NCI-H2107 (cell line): ENCODE measurements around the gene RNF144A.
A peak's percentile ranks its signal among the peaks of the same experiment; 100 is the strongest.

ENCODE experiments used
- DNase-seq: peaks from one replicate; lab custom pipeline; 2025; lab: John Stamatoyannopoulos, UW

The RNF144A gene

DNA sequence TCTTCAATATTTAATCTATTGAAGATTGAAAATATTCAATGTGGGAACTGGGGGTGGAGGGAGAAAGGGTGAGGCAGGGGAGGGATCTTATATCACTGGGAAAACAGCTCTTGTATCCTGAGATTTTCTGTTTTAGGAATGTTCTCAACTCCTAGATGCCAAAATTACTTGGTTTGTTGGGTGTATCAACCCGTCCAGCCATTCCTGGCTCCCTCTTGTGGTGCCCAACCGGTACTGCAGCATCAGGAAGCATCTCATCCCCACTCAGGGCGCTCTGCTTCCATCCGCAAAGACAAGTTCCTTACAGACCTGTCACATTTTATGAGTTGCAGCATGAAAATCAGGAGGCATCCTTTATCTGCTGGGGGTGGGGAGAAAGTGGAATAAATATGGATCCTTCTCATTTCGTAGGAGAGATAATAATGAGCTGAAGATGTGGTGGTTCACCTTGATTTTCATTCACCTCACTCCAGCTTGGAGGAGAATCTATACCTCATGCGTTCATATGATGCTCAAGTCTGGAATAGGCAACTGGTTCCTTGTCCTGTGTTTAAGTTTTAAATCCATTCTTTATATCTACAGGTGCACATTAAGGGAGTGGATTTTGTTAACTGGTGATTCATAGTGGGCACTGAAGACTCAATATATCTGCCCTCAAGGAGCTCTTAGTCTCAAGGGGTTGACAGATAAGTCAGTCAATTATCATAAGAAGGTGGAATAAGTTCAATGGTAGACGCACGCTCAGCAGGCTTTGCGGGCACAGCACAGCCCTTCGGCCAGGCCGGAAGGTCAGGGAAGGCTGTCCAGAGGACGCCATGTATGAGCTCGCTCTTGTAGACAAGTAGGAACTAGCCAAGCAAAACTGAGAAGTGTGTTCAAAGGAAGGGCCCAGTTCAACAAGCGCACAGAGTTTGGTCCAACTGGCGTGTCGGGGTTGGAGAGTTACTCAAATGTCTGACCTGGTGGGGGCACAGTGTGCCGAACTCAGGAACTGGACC is 127.3 kb downstream of the RNF144A start:
- DNase-seq, result no peak

DNA sequence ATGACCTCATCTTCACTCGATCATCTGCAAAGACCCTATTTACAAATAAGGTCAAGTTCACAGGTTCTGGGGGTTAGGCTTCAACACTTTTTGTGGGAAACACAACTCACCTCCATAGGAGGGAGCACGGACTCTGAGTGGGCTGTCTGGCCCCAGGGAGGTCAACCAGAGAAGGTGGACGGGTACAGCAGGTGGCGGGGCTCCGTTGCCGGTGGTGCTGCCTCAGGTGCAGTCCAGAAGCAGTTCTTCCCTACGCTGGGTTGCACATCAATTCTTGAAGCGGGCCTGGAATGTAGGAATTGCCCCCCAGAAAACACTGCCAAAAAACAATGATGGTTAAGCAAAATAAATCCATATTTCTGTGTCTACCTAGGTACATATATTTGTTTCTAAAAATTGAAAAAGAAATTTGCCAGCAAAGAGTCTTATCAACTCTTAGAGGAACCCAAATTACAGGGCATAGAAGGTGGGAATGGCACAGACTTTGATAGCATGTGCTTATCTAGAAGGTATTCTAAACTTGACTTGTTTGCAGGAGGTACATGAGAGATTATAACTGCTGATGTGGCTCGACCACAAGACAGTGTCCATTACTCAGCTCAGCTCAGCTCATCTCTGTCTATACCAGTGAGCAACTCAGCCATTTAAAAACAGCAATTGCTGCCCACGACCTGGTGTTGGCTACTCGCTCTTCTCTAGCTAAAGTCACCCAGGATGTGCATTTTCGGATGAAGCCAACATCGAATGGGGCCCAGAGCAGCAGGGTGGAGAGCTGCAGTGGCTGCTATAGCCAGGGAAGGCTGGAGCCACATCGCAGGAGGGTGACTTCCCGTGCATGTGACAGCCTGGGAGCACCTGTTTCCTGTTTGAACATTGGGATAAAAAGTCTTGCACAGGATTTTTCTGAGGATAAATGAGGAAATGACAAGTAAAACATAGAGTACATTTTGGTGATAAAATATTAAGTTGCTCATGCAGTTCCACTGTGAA is 128.7 kb downstream of the RNF144A start:
- no peak for DNase-seq

DNA sequence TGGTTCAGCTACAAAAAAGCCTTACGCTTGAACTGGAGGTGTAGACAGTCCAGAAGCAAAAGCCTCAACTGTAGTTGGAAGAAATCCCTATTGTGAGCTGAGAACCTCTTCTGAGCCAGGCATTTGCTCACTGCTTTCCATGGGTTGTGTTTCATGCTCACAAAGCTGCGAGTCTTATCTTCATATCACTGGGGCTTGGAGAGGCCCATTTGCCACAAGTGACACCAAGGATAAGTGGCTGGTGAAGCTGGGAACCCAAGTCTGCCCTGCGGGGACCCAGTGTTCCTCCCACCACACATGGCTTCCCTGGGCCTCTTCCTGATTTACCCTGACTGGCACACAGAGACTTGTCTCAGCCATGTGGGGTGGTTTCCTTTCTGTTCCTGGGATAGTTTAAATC is 130.4 kb downstream of the RNF144A start:
- DNase-seq, result no peak

DNA sequence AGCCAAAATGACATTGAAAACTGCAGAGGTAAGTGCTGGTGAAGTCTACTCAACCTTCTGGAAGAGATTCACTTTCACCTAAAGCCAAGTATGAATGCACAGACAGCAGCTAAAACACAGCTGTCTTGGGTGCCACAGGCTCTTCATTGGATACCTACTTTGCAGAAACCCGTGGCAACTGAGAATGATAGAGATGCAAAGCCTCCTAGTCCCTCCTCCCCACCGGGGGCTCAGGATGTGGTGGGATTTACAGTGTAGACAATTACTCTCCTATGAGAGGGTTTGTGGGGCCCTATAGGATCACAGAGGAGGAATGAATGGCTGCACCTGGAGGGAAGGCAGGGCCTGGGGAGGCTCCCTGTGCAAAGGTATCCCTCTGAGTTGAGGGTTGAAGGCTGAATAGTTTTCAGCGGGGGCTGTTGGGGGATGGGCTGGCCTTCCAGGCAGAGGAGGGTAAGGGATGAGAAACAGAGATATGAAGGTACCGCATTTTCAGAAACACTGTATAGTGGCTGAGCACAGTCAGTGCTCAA is 131.6 kb downstream of the RNF144A start:
- no peak for DNase-seq

DNA sequence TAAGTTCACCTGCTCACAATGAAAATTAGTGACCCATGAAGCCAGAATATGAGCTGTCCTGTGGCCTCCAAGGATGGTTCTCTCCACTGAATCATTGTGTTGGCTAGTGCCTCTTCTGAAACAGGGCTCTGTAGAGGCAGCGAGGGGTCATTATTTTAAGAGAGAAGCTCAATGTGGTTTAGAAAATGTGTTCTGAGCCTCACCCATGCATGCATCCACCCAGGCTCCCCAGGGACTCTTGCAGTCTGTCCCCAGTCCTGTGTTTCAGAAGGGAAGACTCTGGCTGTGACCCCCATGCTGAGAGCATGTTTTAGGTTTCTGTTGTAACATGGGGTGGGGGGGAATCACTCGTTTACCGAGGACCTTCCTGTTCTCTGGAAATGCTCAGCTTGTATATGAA is 135.2 kb downstream of the RNF144A start:
- no peak for DNase-seq

DNA sequence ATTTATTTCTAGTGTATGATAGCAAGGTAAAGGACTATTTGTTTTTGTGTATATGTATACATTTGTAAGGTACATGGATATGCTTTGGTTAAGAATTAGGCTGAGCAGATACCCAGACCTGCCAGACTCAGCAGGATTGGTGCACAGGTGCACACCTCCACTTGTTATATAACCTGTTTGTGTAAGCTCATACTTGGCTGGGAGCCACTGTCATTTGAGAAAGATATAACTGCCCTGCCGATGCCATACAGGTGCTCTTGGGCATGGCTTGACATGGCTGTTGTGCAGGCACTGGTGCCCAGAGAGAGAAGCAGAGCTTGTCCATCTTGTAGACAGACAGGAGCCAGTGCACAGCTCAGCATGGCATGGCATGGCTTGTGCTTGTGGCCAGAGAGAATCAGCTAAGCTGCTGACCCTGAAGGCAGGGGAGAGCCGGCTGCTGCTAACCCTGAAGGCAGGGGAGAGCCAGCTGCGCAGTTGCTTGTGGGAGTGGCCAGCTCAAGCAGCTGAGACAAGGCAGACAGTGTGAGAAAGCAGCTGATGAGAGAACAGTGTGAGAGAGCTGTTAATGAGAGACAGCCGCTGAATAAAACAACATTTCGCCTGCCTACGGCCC is 136.5 kb downstream of the RNF144A start:
- DNase-seq, result peak; percentile 85

DNA sequence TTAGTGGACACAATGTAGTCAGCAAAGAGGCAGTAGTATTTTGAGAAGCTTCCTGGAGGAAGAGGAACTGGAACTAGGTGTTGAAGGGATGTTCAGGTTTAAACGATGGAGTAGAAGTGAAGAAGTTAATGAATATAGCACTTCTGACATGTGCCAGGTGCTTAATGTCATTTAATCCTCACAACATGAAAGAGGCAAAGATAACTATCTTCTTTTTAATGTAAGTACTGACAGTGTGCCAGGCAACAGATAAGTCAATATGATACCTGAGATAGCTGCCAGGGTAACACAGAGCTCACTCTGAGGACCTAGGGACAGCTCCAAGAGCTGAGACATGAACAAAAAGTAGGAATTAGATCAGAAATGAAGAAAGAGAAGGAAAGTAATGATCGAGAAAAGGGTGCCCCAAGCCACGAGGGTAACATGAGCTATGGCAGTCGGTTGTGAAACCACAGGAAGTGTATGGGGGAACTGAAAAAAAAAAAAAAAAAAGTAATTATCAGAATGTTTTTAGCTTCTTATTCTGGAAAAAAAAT is 140.7 kb downstream of the RNF144A start:
- no peak for DNase-seq

DNA sequence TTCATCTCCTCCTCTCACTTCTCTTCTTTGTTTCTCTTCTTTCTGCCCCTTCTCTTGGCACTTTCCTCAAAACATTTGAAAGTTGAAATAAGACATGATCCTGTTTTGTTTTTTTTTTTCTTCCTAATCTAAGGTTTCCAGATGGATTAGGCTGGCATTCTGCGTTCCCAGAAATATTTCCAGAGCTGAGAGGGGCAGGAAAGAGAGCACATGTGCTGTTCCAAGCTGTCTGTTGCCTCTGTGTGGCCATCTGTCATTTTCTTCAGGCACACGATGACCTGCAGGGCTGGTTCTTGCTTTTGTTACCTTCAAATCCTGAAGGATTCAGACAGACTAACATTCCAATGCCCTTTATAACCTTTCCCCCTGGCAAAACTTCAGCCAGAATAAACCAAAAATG is 142.9 kb downstream of the RNF144A start:
- DNase-seq, result no peak

DNA sequence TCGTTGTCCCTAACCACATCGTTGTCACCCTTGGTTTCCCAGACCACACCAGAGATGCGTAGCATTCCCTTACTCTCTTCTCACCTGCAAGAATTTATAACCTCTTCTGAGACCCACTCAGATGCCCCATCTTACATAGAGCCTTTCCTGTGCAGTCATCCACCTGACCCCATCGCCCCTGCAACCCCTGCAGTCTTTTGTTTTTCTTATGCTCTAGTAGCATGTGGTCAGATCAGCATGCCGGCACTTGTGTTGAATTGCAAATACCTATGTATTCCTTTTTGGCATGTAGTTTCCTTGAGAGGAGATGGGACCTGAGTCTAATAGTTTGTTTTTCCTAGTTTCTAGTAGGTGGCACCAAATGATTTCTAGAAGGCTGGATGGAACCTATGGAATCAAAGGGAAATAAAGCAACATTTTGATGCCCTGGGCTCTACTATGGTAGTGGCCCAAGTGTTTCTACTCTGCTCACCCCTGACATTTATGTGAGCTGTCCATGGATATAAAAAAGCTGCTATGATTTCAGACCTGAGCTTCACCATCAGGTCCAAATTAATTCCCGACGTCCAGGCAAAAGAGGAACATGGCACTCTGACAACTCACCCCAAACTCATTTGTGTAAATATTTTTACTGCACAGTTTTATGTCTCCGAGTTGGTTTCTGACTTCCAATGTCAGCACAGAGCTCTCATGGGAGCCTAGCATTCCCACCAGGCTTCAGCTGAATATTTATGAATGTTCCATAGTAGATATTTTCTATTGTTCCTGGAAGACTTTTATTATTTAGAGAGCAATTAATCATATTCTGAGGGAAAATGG is 143.6 kb downstream of the RNF144A start:
- no peak for DNase-seq

DNA sequence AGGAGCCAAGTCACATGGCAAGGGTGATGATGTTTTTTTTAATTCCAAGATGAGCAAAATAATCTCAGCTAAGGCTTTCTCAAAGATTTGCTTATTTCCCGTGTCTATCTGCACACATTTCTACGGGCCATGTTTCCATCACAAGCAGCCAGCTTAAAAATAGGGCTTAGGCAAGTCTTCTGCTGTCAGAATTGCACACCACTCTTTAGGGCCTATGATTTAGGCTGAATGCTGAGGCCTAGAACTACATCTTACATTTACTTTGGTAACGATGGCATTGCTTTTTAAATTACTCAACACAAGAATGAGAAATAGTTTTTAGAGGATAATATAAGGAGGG is 144.2 kb downstream of the RNF144A start:
- DNase-seq, result no peak

DNA sequence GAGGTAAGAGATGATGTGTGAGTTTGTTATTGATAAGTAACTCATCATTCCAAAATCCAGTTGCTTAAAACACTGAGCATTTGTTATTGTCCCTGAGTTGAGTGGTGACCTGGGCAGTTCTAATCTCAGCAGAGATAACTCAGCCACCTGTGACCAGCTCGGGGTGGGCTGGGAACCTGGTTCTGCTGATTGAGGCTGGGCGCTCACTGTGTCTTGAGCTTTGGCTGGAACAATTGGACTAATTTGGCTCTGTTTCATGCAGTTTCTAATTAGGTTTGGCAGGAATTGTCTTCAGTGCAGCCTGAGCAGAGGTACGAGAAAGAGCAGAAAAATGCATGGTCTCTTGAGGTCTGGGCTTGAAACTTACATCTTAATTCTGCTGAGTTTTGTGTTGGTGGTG is 144.7 kb downstream of the RNF144A start:
- DNase-seq, result no peak

DNA sequence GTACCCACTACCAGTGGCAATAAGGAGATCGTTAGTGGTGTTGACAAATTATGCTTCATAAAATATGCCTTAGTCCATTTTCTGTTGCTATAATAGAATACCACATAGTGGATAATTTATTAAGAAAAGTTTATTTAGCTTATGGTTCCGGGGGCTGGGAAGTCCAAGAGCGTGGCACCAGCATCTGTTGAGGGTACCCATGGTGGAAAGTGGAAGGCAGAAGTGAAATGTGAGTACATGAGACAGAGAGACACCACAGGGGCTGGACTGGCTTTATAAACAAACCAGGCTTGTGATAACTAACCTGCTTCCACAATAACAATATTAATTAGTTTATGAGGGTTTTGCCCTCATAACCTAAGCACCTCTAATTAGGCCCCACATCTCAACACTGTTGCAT is 146.6 kb downstream of the RNF144A start:
- no peak for DNase-seq

DNA sequence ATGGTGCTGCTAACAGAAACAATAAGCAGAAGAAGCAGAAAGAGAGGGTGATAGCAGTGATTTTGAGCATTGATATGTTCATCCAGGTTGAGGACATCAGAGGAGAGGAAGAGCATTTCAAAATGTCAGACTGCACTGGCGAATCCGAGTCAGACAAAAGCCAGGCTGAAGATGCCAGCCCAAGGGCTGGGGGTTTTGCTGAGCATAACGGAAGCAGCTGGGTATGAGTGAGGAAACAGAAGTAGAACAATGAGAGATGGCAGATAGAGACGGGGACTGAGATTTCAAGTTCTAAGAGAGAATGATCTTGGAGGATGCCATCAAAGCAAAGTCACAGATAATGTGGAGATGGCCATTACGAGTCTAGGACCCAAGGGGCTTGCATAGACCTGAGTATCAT is 151.2 kb downstream of the RNF144A start:
- DNase-seq, result no peak

DNA sequence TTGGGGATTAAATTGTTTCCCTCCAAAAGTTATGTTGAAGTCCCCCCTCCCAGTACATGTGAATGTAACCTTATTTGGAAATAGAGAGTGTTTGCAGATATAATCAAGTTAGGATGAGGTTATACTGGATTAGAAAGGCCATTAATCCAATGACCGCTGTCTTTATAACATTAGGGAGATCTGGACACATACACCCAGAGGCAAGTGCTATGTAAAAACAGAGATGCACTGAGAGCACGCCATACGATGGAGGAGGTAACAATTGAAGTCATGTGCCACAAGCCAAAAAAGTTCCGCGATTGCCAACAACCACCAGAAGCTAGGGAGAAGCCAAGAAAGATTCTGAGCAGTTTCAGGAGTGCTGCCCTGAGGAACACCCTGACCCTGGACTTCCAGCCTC is 153.3 kb downstream of the RNF144A start:
- DNase-seq, result no peak

DNA sequence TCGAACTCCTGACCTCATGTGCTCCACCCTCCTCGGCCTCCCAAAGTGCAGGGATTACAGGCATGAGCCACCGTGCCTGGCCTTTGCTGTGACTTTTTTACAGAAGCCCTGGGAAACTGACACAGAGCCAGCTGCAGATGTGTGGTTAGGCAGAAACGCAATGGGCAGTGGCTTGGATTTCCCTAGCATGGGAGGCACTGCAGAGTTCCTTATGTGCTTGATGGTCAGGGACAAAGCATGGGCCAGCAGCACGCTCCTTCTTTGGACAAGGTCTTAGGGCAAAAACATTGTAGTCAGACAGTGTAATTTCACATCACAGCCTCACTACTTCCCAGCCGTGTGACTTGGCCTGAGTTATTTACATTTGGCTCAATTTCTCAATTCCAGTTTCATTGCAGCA is 153.9 kb downstream of the RNF144A start:
- DNase-seq, result no peak

DNA sequence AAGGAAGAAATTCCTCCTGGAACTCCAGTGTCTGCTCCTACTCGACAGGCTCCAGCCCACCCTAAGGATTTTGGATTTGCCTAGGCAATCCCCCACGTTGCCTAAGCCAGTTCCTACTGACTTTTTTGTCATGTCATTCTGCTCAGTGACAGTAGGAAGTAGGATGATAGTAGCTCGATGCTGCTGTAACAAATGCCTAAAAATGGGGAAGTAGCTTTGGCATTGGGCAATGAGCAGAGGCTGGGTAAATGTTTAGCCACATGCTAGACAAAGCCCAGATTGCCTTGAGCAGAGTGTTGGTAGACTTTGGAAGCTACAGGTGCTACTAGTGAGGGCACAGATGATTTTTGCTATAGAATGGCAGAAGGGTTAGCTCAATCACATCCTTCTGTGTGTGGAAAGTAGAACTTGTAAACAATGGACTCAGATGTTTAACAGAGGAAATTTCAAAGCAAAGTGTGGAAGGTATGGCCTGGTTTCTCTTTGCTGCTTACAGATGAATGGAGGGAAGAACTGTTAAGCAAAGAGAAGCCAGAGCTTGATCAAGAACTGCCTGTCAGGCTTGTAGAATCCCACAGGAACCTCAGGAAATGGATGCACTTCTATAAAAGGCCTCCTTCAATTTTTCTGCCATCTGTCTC is 154.8 kb downstream of the RNF144A start:
- no peak for DNase-seq

DNA sequence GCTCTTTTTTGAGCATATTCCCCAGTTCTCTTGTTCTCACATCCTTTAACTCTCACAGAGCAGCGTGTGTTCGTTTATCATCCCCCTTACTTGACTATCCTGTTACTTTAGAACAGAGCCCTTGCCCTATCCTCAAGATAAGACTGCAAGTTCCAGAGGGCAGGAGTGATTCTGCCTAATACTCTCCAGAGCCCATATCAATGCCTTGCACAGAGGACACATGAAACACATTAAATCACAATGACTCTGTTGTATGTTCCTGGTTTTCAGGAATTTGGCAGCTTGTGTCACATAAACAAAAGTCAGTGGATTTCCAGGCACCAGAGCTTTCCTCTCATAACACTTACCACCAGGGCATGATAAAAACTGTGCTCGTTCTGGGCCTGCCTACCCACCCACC is 156.7 kb downstream of the RNF144A start:
- DNase-seq, result no peak

DNA sequence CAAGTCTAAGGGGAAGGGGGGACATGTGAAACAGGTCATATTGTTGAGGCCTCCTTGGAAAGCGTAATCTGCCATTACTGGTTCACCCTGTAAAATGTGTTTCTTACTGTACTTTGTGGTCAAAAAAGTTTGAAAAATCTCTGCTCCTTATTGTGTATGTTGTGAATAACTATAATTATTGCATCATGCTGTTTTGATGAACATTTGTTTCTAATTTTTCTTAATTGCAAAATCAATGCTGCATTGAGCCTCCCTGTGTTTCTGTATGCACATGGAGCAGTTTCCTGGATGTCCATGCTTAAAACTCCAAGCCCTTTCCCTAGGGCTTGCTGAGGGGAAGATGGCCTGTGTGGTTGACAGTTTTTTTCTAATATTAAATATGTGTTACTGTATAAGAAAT is 158.6 kb downstream of the RNF144A start:
- no peak for DNase-seq

DNA sequence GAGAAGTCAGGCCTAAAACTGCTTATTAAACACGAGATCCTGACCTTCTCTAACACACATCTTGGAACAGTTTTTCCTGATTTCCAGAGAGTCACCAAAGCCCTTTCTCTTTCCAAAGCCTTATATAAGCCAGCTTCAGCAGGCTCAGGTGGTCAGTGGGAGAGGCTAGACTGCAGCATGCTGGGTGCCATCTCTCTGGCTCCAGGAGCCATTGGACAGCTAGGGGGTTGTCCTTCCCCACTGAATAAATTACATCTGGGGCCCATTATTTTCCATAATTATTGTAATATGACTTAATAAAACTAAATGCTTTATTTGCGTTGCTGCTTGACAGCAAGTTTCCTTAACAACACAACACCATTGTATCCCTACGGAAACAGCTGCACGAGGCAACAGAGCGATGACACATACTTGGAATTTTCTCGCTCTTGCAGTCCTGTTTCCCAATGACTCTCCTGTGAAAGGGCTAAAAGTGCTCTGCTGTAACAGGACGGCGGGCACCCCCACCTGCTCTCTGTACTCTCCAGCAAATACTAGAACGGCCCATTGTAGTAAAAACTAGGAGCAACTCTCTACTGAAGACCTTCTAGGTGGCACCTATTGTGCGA is 160.6 kb downstream of the RNF144A start:
- no peak for DNase-seq
